ENCODE results near the gene CLIP2. TPM values are rescaled to one million over a fixed set of nuclear protein-coding genes. Genes with fewer than 3 reads are reported as not detected.
"Not testable (repeated sequence)": the region's sequence is repeated elsewhere in the genome, so short reads cannot be mapped to it uniquely, and the experiment has no call there.

The CLIP2 gene
- total RNA-seq, 2 experiments from 2014 or later, result 1.5 to 1.7 TPM

- Mint-ChIP-seq H3K36me3 (ENCODE audit: low read depth) (no peaks in the 10 kb centered on the region), H3K27ac (no peak overlapping the region)
Measured at GRCh38 chr7:74306004-74306729, 17.0 kb downstream of the CLIP2 start.

GRCh38 chr7:74306730-74307469, 17.7 kb downstream of the CLIP2 start:
- Mint-ChIP-seq H3K27me3 (ENCODE audit: low read depth) (peaks cover 4% of the 10 kb centered on the region), H3K4me3 (peak overlapping the region; percentile 26), H3K27ac (no peak overlapping the region), H3K4me1 (ENCODE audit: low read depth) (peaks cover 28% of the 10 kb centered on the region), H3K9me3 (ENCODE audit: insufficient read depth) (no peaks in the 10 kb centered on the region), H3K36me3 (ENCODE audit: low read depth) (no peaks in the 10 kb centered on the region)
- no peak for DNase-seq
- ATAC-seq, result peak; percentile 43
- ChIA-PET POLR2A (interaction anchor here (1.0 kb wide), 1 partner anchor 9 kb away, joined by 3 read pairs; no protein-coding TSS in a partner anchor), CTCF (interaction anchor here (0.9 to 1.2 kb wide), 3 partner anchors 31 to 101 kb away, joined by 3 to 4 read pairs (median 3); no protein-coding TSS in a partner anchor)

More at GRCh38 chr7:74306004-74306729, 17.0 kb downstream of the CLIP2 start:
- H3K9me3 Mint-ChIP-seq (ENCODE audit: insufficient read depth), result no peaks in the 10 kb centered on the region
- peak overlapping the region; percentile 51 for H3K4me3 Mint-ChIP-seq
- H3K4me1 Mint-ChIP-seq (ENCODE audit: low read depth), result peaks cover 24% of the 10 kb centered on the region
- H3K27me3 Mint-ChIP-seq (ENCODE audit: low read depth), result peaks cover 1% of the 10 kb centered on the region
- CTCF ChIA-PET, result interaction anchor here (0.9 kb wide), 1 partner anchor 95 kb away, joined by 3 read pairs; no protein-coding TSS in a partner anchor
- ATAC-seq (peak; percentile 62), DNase-seq (peak; percentile 29)
- POLR2A ChIA-PET, result interaction anchor here (1.0 kb wide), 1 partner anchor 9 kb away, joined by 3 read pairs; no protein-coding TSS in a partner anchor

GRCh38 chr7:74307738-74308505, 18.7 kb downstream of the CLIP2 start:
- no peak for ATAC-seq
- no peak overlapping the region for H3K4me3 Mint-ChIP-seq
- H3K27me3 Mint-ChIP-seq (ENCODE audit: low read depth), result peaks cover 4% of the 10 kb centered on the region

GRCh38 chr7:74309181-74309580, 20.0 kb downstream of the CLIP2 start:
- Mint-ChIP-seq H3K4me3 (no peak overlapping the region), H3K9me3 (ENCODE audit: insufficient read depth) (no peaks in the 10 kb centered on the region), H3K36me3 (ENCODE audit: low read depth) (no peaks in the 10 kb centered on the region), H3K27me3 (ENCODE audit: low read depth) (peaks cover 4% of the 10 kb centered on the region), H3K4me1 (ENCODE audit: low read depth) (peaks cover 35% of the 10 kb centered on the region), H3K27ac (no peak overlapping the region)
- ATAC-seq (no peak), DNase-seq (no peak)
- ChIA-PET CTCF (no interaction called here), POLR2A (interaction anchor here (0.6 kb wide), 1 partner anchor 1609 kb away, joined by 3 read pairs; no protein-coding TSS in a partner anchor)

More at GRCh38 chr7:74307738-74308505, 18.7 kb downstream of the CLIP2 start:
- no peak for DNase-seq
- Mint-ChIP-seq H3K36me3 (ENCODE audit: low read depth) (no peaks in the 10 kb centered on the region), H3K9me3 (ENCODE audit: insufficient read depth) (no peaks in the 10 kb centered on the region), H3K4me1 (ENCODE audit: low read depth) (peaks cover 35% of the 10 kb centered on the region), H3K27ac (no peak overlapping the region)
- POLR2A ChIA-PET, result no interaction called here
- CTCF ChIA-PET, result interaction anchor here (1.0 to 1.2 kb wide), 2 partner anchors 32 to 102 kb away, joined by 3 to 4 read pairs; no protein-coding TSS in a partner anchor

GRCh38 chr7:74311305-74311744, 22.1 kb downstream of the CLIP2 start:
- H3K36me3 Mint-ChIP-seq (ENCODE audit: low read depth), result no peaks in the 10 kb centered on the region
- ChIA-PET POLR2A (no interaction called here), CTCF (interaction anchor here (1.5 kb wide), 1 partner anchor 105 kb away, joined by 3 read pairs; no protein-coding TSS in a partner anchor)
- H3K4me1 Mint-ChIP-seq (ENCODE audit: low read depth), result peaks cover 25% of the 10 kb centered on the region
- no peak overlapping the region for H3K4me3 Mint-ChIP-seq
- H3K27me3 Mint-ChIP-seq (ENCODE audit: low read depth), result peaks cover 4% of the 10 kb centered on the region
- DNase-seq (no peak), ATAC-seq (no peak)
- no peak overlapping the region for H3K27ac Mint-ChIP-seq
- H3K9me3 Mint-ChIP-seq (ENCODE audit: insufficient read depth), result no peaks in the 10 kb centered on the region

GRCh38 chr7:74312418-74313028, 23.3 kb downstream of the CLIP2 start:
- no peak overlapping the region for H3K4me3 Mint-ChIP-seq
- H3K27ac Mint-ChIP-seq, result no peak overlapping the region
- no peak for DNase-seq
- POLR2A ChIA-PET, result interaction anchor here (0.6 kb wide), 1 partner anchor 9 kb away, joined by 3 read pairs; no protein-coding TSS in a partner anchor
- CTCF ChIA-PET, result interaction anchor here (1.5 kb wide), 1 partner anchor 106 kb away, joined by 3 read pairs; no protein-coding TSS in a partner anchor
- H3K9me3 Mint-ChIP-seq (ENCODE audit: insufficient read depth), result no peaks in the 10 kb centered on the region
- no peak for ATAC-seq
- no peaks in the 10 kb centered on the region for H3K36me3 Mint-ChIP-seq (ENCODE audit: low read depth)
- peaks cover 15% of the 10 kb centered on the region for H3K4me1 Mint-ChIP-seq (ENCODE audit: low read depth)
- H3K27me3 Mint-ChIP-seq (ENCODE audit: low read depth), result peaks cover 4% of the 10 kb centered on the region

GRCh38 chr7:74315891-74316290, 26.7 kb downstream of the CLIP2 start:
- H3K9me3 Mint-ChIP-seq (ENCODE audit: insufficient read depth); H3K27ac Mint-ChIP-seq; CTCF ChIA-PET; DNase-seq; H3K27me3 Mint-ChIP-seq (ENCODE audit: low read depth); H3K4me3 Mint-ChIP-seq; POLR2A ChIA-PET; H3K36me3 Mint-ChIP-seq (ENCODE audit: low read depth); ATAC-seq: not testable (repeated sequence)
- H3K4me1 Mint-ChIP-seq (ENCODE audit: low read depth), result peaks cover 12% of the 10 kb centered on the region

- POLR2A ChIA-PET, result no interaction called here
- H3K9me3 Mint-ChIP-seq (ENCODE audit: insufficient read depth), result no peaks in the 10 kb centered on the region
- H3K27ac Mint-ChIP-seq, result no peak overlapping the region
- H3K36me3 Mint-ChIP-seq (ENCODE audit: low read depth), result no peaks in the 10 kb centered on the region
- no peak overlapping the region for H3K4me3 Mint-ChIP-seq
- ATAC-seq (no peak), DNase-seq (no peak)
- CTCF ChIA-PET, result no interaction called here
- H3K27me3 Mint-ChIP-seq (ENCODE audit: low read depth), result peaks cover 2% of the 10 kb centered on the region
- H3K4me1 Mint-ChIP-seq (ENCODE audit: low read depth), result peaks cover 5% of the 10 kb centered on the region
Measured at GRCh38 chr7:74317146-74317782, 28.1 kb downstream of the CLIP2 start.

GRCh38 chr7:74318043-74318442, 28.8 kb downstream of the CLIP2 start:
- Mint-ChIP-seq H3K36me3 (ENCODE audit: low read depth) (no peaks in the 10 kb centered on the region), H3K4me3 (no peak overlapping the region), H3K27me3 (ENCODE audit: low read depth) (peaks cover 2% of the 10 kb centered on the region), H3K27ac (no peak overlapping the region), H3K4me1 (ENCODE audit: low read depth) (no peaks in the 10 kb centered on the region), H3K9me3 (ENCODE audit: insufficient read depth) (no peaks in the 10 kb centered on the region)
- CTCF ChIA-PET, result no interaction called here
- POLR2A ChIA-PET, result interaction anchor here (0.6 kb wide), 2 partner anchors 20 to 234 kb away, joined by 3 to 4 read pairs; partner anchors contain the start of gene LIMK1
- DNase-seq (no peak), ATAC-seq (no peak)

- H3K9me3 Mint-ChIP-seq (ENCODE audit: insufficient read depth), result no peaks in the 10 kb centered on the region
- POLR2A ChIA-PET, result no interaction called here
- H3K27me3 Mint-ChIP-seq (ENCODE audit: low read depth), result peaks cover 2% of the 10 kb centered on the region
- H3K27ac Mint-ChIP-seq, result no peak overlapping the region
- CTCF ChIA-PET, result no interaction called here
- no peak overlapping the region for H3K4me3 Mint-ChIP-seq
- H3K4me1 Mint-ChIP-seq (ENCODE audit: low read depth), result no peaks in the 10 kb centered on the region
- no peak for ATAC-seq
- H3K36me3 Mint-ChIP-seq (ENCODE audit: low read depth), result no peaks in the 10 kb centered on the region
- DNase-seq, result no peak
Measured at GRCh38 chr7:74320645-74321221, 31.5 kb downstream of the CLIP2 start.
